Measurements from ENCODE around the gene TMEM30A.

TMEM30A gene

GRCh38 chr6:75208298-75209183 is 76.1 kb downstream of the TMEM30A start:
- TF ChIP-seq, protein P1, sequence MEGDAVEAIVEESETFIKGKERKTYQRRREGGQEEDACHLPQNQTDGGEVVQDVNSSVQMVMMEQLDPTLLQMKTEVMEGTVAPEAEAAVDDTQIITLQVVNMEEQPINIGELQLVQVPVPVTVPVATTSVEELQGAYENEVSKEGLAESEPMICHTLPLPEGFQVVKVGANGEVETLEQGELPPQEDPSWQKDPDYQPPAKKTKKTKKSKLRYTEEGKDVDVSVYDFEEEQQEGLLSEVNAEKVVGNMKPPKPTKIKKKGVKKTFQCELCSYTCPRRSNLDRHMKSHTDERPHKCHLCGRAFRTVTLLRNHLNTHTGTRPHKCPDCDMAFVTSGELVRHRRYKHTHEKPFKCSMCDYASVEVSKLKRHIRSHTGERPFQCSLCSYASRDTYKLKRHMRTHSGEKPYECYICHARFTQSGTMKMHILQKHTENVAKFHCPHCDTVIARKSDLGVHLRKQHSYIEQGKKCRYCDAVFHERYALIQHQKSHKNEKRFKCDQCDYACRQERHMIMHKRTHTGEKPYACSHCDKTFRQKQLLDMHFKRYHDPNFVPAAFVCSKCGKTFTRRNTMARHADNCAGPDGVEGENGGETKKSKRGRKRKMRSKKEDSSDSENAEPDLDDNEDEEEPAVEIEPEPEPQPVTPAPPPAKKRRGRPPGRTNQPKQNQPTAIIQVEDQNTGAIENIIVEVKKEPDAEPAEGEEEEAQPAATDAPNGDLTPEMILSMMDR (IDR thresholded peaks at IDR 0.05; ENCODE audit: low read depth, low read length, missing control alignments) = peak; percentile 89
- no peak for DNase-seq (ENCODE audit: extremely low read depth, low read depth)
- no peak overlapping the region for H3K4me3 ChIP-seq (replicated peaks; ENCODE audit: low read depth, low read length)

DNA sequence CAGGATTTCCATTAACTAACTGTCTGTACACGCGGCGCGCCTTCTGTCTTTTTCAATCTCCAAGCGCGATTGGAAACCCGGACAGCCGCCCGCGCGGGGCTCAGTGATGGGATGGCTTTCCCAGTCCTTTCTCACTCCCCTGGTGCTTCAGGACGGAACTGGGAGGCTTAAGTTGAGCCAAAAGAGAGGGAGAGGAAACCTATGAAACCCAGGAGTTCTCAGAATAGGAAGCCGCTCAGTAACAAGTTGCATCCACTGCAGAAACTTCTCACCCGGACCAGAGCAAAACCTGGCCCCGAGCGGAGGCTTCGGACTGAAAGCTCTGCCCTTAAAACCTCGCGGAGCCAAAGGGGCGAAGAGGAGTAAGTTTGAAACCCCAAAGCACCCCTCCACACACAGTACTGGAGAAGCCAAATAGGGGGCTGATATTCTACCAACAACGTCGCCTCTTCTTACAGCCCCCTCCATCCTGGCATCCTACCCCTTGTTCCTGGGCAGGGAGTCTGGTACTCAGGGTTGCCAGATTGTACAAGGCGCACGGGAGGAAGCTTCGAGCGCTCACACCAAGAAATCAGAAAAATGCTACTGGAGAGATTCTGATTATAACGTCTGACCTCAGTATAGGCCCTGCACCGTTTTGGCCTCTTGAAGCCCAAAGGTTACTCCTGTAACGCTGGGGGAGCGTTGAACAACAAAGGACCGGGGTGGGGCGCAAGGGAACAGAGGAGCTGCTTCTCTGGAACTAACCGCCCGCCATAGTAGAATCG is 77.8 kb downstream of the TMEM30A start:
- H3K4me3 ChIP-seq (replicated peaks; ENCODE audit: low read depth, low read length) = peak overlapping the region; percentile 86
- TF ChIP-seq, protein P1 (IDR thresholded peaks at IDR 0.05; ENCODE audit: low read depth, low read length, missing control alignments) = no peak
- no peak for DNase-seq (ENCODE audit: extremely low read depth, low read depth)

GRCh38 chr6:75205776-75206575 is 78.6 kb downstream of the TMEM30A start, which contains the start of gene COL12A1:
Gene COL12A1, minus strand, starts transcription at chr6:75206053. Its CDS starts 3,261 bp downstream, at chr6:75202792.
- TF ChIP-seq, protein P1 (IDR thresholded peaks at IDR 0.05; ENCODE audit: low read depth, low read length, missing control alignments) = no peak
- peak within 1 kb of the TSS; percentile 86 for H3K4me3 ChIP-seq (replicated peaks; ENCODE audit: low read depth, low read length)
- DNase-seq (ENCODE audit: extremely low read depth, low read depth) = peak; percentile 97

DNA sequence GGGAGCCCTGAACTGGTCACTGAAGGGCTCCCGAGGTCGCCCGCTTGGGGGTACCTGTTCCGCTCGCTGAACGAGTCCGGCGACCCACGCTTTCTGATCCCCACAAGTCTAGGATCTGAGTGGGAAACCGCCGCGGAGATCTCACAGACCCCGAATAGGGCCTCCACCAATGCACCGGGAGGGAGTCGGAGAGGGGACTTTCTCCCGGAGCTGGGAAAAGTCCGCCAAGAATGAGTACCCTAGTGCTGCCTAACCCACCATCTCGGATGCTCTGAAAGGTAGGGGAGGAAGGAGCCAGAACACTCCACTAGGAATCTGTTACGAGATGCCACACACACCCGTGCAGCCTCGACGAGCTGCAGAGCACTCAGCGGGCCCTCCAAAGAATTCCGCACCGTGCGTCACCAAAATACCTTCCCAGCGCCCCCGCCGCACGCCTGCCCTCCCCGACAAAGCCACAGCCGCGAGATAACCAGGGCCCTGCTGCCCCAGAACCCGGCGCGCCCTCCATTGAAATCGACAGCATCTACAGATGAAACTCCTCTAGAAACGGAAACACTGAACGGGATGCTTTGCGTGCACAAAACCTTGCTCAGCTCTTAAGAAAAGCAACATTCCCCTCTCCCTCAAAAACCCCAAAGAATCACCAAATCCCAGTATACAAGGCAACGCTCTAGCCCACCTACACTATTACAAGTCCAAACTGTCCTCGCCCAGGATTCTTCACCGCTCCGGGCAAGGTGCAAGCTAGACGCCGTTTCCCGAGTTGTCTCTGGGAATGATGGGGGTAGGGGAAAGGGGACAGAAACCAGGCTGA is 79.4 kb downstream of the TMEM30A start:
- TF ChIP-seq, protein P1 (IDR thresholded peaks at IDR 0.05; ENCODE audit: low read depth, low read length, missing control alignments) = no peak
- no peak for DNase-seq (ENCODE audit: extremely low read depth, low read depth)
- H3K4me3 ChIP-seq (replicated peaks; ENCODE audit: low read depth, low read length) = peak overlapping the region; percentile 86

DNA sequence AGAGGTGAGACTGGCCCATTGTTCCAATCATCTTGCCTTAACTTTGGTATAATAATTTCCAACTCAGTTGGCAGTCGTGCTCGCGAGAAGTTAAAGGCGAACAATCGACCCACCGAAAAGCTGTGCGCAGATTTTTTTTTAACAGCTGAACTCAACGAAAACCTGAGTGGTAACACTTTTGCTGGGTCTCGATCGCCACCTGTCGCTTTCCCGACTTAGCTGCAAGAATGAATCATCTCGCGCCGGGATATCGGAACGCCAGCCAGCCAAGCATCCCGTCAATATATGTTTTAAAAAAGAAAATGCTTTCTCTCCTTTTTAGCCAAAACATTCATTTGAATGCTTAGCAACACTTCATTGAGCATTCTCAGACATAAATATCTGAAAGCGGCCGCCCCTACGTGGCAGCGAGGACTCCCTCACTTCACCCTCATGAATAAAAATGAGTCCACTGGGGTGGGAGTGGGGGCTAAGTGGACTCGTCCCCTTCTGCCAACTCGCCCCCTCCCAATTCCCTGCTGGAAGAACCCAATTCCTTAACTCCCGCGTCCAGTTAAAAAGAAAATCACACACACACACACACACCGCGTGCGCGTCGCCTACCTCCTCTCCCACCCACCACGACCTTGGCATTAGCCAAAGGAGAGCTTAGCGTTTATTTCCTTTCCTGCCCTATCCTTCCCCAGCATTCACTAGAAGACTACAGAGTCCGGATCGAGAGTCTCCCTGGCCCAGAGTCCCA is 80.2 kb downstream of the TMEM30A start:
- TF ChIP-seq, protein P1 (IDR thresholded peaks at IDR 0.05; ENCODE audit: low read depth, low read length, missing control alignments) = peak; percentile 76
- DNase-seq (ENCODE audit: extremely low read depth, low read depth) = peak; percentile 83
- H3K4me3 ChIP-seq (replicated peaks; ENCODE audit: low read depth, low read length) = peak overlapping the region; percentile 86
